ENCODE measurements around the gene FLYWCH2.

The FLYWCH2 gene

DNA sequence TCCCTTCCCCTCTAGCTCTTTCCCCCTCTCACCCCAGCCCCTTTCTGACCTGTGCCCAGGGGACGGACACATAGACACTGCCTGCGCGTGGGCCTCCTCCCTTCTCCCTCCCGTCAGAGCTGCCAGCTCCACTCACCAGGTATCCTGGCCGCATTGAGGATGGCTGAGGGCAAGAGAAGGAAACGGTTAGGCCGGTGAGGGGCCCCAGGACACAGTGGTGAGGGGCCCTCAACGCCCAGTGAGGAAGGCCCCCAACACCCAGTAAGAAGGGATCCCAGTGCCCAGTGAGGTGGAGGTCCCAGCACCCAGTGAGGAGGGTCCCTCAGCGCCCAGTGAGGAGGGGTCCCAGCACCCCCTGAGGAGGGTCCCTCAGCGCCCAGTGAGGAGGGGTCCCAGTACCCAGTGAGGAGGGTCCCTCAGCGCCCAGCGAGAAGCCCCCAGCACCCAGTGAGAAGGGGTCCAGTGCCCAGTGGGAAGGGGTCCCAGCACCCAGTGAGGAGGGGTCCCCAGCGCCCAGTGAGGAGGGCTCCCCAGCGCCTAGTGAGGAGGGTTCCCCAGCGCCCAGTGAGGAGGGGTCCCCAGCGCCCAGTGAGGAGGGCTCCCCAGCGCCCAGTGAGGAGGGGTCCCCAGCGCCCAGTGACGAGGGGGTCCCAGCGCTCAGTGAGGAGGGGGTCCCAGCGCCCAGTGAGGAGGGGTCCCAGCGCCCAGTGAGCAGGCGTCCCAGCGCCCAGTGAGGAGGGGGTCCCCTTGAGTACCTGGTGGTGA is 26.1 kb upstream of the FLYWCH2 start:
- DNase-seq (ENCODE audit: low spot score): no peak
- Histone ChIP-seq H3K4me1 (ENCODE audit: control insufficient read depth in 2 of 2, insufficient read depth in 1 of 2, low read depth in 1 of 2, low read length in 2 of 2) (no peaks in the 10 kb centered on the region), H3K14ac (ENCODE audit: low read length) (peak overlapping the region; percentile 56), H3K27me3 (ENCODE audit: control insufficient read depth in 3 of 3, insufficient read depth in 3 of 3, low read depth in 1 of 3, low read length in 3 of 3) (peaks cover 13 to 41% (median 32%) of the 10 kb centered on the region in 3 experiments), H3K18ac (ENCODE audit: low read length) (no peak overlapping the region), H3K27ac (replicated peaks; ENCODE audit: low read length) (no peak overlapping the region), H3K36me3 (replicated peaks in 1 of 2; ENCODE audit: control insufficient read depth in 2 of 2, insufficient read depth in 2 of 2, low read length in 2 of 2) (no peaks in the 10 kb centered on the region), H3K4me3 (ENCODE audit: low read length in 2 of 2) (peak overlapping the region in 1 of 2 donors; percentile 19), H2AK5ac (ENCODE audit: low read depth, low read length) (no peak overlapping the region), H2BK120ac (ENCODE audit: low read depth, low read length) (no peak overlapping the region), H2AFZ (ENCODE audit: low read length) (no peak overlapping the region), H2BK12ac (ENCODE audit: low read length) (no peak overlapping the region), H3K9ac (ENCODE audit: low read depth, low read length, poor library complexity) (no peak overlapping the region), H3K9me3 (replicated peaks in 1 of 2; ENCODE audit: control insufficient read depth in 2 of 2, insufficient read depth in 1 of 2, low read depth in 1 of 2, low read length in 2 of 2) (peaks cover 4 to 14% of the 10 kb centered on the region in 2 donors), H3K23ac (ENCODE audit: low read depth, low read length, poor library complexity) (peak overlapping the region; percentile 55), H3K79me1 (ENCODE audit: low read depth, low read length) (no peaks in the 10 kb centered on the region), H3K4me2 (ENCODE audit: insufficient read depth, low read length, poor library complexity, severe bottlenecking) (no peak overlapping the region), H4K8ac (ENCODE audit: low read depth, low read length) (no peak overlapping the region), H4K91ac (ENCODE audit: low read depth, low read length, poor library complexity) (no peak overlapping the region), H3K4ac (ENCODE audit: low read length) (no peak overlapping the region), H2BK15ac (ENCODE audit: low read length) (no peak overlapping the region), H2BK5ac (ENCODE audit: low read length) (no peak overlapping the region)
- WGBS, 2 donors (ENCODE audit: extremely low coverage in 2 of 2, insufficient read length in 2 of 2, insufficient replicate concordance in 1 of 2): no CpG with 5 or more reads among the region's 24 CpGs

DNA sequence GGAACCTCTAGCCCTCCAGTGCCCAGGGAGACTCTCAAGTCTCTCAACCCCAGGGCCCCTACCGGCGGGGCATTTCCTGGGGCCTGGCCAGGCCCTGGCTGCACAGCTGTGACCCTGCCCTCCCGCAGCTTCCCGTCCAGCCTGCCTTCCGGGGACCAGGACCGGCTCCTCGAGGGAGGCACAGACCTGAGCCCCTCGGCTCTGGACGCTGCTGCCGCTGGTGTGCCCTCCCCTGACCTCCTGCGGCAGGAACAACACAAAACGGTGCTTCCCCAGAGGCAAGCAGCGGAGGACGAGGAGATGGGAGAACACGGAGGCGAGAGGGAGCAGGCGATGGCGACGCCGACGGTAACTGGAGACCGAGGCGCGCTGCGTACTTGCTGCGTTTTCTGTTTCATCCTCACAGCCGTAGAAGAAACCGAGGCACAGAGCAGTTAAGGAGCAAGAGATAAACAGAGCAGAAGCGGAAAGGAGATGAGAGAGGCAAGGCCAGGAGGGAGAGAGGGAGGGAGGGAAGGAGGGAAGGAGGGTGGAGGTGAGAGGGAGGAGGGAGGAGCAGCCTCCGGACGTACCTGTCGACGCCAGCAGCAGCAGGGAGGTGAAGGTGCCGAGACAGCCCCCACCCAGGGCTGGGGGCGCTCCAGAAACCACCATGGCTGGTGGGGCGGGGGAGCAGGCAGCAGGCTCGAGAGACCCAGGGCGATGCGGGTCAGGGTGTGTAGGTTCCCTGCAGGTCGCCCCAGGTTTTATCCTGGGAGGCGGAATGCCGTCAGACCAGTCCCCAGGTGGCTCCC is 25.4 kb upstream of the FLYWCH2 start, which contains the start of gene PRSS22:
Gene PRSS22 (minus strand): TSS at position 720 of the 794 bp plus-strand sequence. CDS start 66 bp downstream, at position 654.
- Histone ChIP-seq H2BK12ac (ENCODE audit: low read length) (no peak within 1 kb of the TSS), H3K9me3 (replicated peaks in 1 of 2; ENCODE audit: control insufficient read depth in 2 of 2, insufficient read depth in 1 of 2, low read depth in 1 of 2, low read length in 2 of 2) (peaks cover 4 to 14% of the 10 kb centered on the region in 2 donors), H3K4ac (ENCODE audit: low read length) (no peak within 1 kb of the TSS), H2BK120ac (ENCODE audit: low read depth, low read length) (no peak within 1 kb of the TSS), H2AK5ac (ENCODE audit: low read depth, low read length) (peak within 1 kb of the TSS; percentile 37), H3K14ac (ENCODE audit: low read length) (peak within 1 kb of the TSS; percentile 56), H3K4me1 (ENCODE audit: control insufficient read depth in 2 of 2, insufficient read depth in 1 of 2, low read depth in 1 of 2, low read length in 2 of 2) (no peaks in the 10 kb centered on the region), H2BK15ac (ENCODE audit: low read length) (no peak within 1 kb of the TSS), H3K27me3 (ENCODE audit: control insufficient read depth in 3 of 3, insufficient read depth in 3 of 3, low read depth in 1 of 3, low read length in 3 of 3) (peaks cover 13 to 41% (median 32%) of the 10 kb centered on the region in 3 experiments), H3K18ac (ENCODE audit: low read length) (peak within 1 kb of the TSS; percentile 74), H3K27ac (replicated peaks; ENCODE audit: low read length) (no peak within 1 kb of the TSS), H2BK5ac (ENCODE audit: low read length) (no peak within 1 kb of the TSS), H2AFZ (ENCODE audit: low read length) (peak within 1 kb of the TSS; percentile 83), H3K9ac (ENCODE audit: low read depth, low read length, poor library complexity) (peak within 1 kb of the TSS; percentile 70), H3K36me3 (replicated peaks in 1 of 2; ENCODE audit: control insufficient read depth in 2 of 2, insufficient read depth in 2 of 2, low read length in 2 of 2) (no peaks in the 10 kb centered on the region), H3K4me2 (ENCODE audit: insufficient read depth, low read length, poor library complexity, severe bottlenecking) (peak within 1 kb of the TSS; percentile 18), H3K79me1 (ENCODE audit: low read depth, low read length) (no peaks in the 10 kb centered on the region), H3K4me3 (ENCODE audit: low read length in 2 of 2) (no peak within 1 kb of the TSS), H4K8ac (ENCODE audit: low read depth, low read length) (no peak within 1 kb of the TSS), H3K23ac (ENCODE audit: low read depth, low read length, poor library complexity) (peak within 1 kb of the TSS; percentile 73), H4K91ac (ENCODE audit: low read depth, low read length, poor library complexity) (no peak within 1 kb of the TSS)
- no peak for DNase-seq (ENCODE audit: low spot score)
- WGBS, 2 donors (ENCODE audit: extremely low coverage in 2 of 2, insufficient read length in 2 of 2, insufficient replicate concordance in 1 of 2): no CpG with 5 or more reads among the region's 42 CpGs

DNA sequence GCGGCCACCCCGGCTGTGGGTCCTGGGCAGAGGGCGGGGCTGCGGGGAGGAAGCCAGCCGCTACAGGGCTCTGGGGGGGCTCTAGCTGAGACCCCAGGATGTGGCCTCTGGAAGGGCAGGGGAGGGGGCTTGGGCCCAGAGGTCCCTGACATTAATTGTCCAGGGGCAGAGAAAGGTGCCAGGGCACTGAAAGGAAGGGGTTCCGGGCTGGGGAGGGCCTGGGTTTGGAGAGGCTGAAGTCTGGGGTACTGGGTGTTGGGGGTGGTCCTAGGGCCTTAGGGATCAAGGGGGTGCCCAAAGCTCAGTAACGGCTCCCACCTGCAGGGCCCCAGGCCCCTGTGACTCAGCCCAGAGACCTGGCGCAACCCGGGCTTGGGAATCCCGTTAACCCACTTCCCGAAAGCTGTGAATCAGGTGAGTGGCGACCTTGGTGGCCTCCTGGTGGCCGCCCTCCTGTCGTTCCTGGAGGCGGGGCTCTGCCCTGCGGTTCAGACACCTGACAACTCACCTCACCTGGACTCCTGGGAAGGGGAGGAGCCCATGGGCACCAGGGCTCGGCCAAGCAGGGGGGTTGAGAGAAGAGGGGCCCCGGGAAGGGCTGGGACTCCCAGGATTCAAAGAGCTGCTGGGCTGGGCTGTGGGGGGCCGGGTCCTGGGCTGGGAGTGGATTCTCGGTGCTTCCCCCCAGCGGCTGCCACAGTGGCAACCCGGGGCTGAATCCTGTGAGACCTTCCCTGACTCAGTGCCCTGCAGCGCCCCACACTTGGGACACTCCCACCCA is 24.6 kb upstream of the FLYWCH2 start:
- H3K27ac ChIP-seq (replicated peaks; ENCODE audit: low read length): no peak overlapping the region
- no peak overlapping the region for H2AK5ac ChIP-seq (ENCODE audit: low read depth, low read length)
- H4K91ac ChIP-seq (ENCODE audit: low read depth, low read length, poor library complexity): no peak overlapping the region
- H2BK12ac ChIP-seq (ENCODE audit: low read length): no peak overlapping the region
- H3K36me3 ChIP-seq (replicated peaks in 1 of 2; ENCODE audit: control insufficient read depth in 2 of 2, insufficient read depth in 2 of 2, low read length in 2 of 2): no peaks in the 10 kb centered on the region
- H2BK120ac ChIP-seq (ENCODE audit: low read depth, low read length): no peak overlapping the region
- H4K8ac ChIP-seq (ENCODE audit: low read depth, low read length): no peak overlapping the region
- H2BK15ac ChIP-seq (ENCODE audit: low read length): no peak overlapping the region
- H3K18ac ChIP-seq (ENCODE audit: low read length): peak overlapping the region; percentile 38
- no peak overlapping the region for H3K4me2 ChIP-seq (ENCODE audit: insufficient read depth, low read length, poor library complexity, severe bottlenecking)
- no peaks in the 10 kb centered on the region for H3K79me1 ChIP-seq (ENCODE audit: low read depth, low read length)
- no peak overlapping the region for H3K14ac ChIP-seq (ENCODE audit: low read length)
- H2BK5ac ChIP-seq (ENCODE audit: low read length): no peak overlapping the region
- WGBS, 2 donors (ENCODE audit: extremely low coverage in 2 of 2, insufficient read length in 2 of 2, insufficient replicate concordance in 1 of 2): no CpG with 5 or more reads among the region's 23 CpGs
- no peak for DNase-seq (ENCODE audit: low spot score)
- H3K23ac ChIP-seq (ENCODE audit: low read depth, low read length, poor library complexity): no peak overlapping the region
- H3K9me3 ChIP-seq (replicated peaks in 1 of 2; ENCODE audit: control insufficient read depth in 2 of 2, insufficient read depth in 1 of 2, low read depth in 1 of 2, low read length in 2 of 2): peaks cover 2 to 14% of the 10 kb centered on the region in 2 donors
- H3K4me1 ChIP-seq (ENCODE audit: control insufficient read depth in 2 of 2, insufficient read depth in 1 of 2, low read depth in 1 of 2, low read length in 2 of 2): no peaks in the 10 kb centered on the region
- H3K4ac ChIP-seq (ENCODE audit: low read length): no peak overlapping the region
- no peak overlapping the region for H3K9ac ChIP-seq (ENCODE audit: low read depth, low read length, poor library complexity)
- no peak overlapping the region for H3K4me3 ChIP-seq (ENCODE audit: low read length in 2 of 2)
- peak overlapping the region; percentile 83 for H2AFZ ChIP-seq (ENCODE audit: low read length)
- H3K27me3 ChIP-seq (ENCODE audit: control insufficient read depth in 3 of 3, insufficient read depth in 3 of 3, low read depth in 1 of 3, low read length in 3 of 3): peaks cover 13 to 41% (median 32%) of the 10 kb centered on the region in 3 experiments
